Right ventricle myocardium superior (tissue), 1 donor: ENCODE measurements around the gene ABCC1. TPM values are rescaled to one million over a fixed set of nuclear protein-coding genes. Genes with fewer than 3 reads are reported as not detected.
"Not testable (repeated sequence)": the region's sequence is repeated elsewhere in the genome, so short reads cannot be mapped to it uniquely, and the experiment has no call there.

Experiments
- ATAC-seq: fragments of 200-7000 bp; cut with Tn5 transposase; one replicate; pipeline ENCODE4 v1.9.1; 2020; ENCODE audit warnings: mild to moderate bottlenecking; ENCODE audit not compliant: poor library complexity
- DNase-seq: peaks from one replicate; pipeline ENCODE4 v3.0.0-alpha.2; 2020
- intact Hi-C: fragments of 100-400 bp; cut with DNase I; formaldehyde crosslinking; loops from one replicate; pipeline ENCODE4 v1.11.2; 2022
- total RNA-seq: library from RNA; stranded (reverse); fragmentation: NEBNext Ultra II Directional; extraction: Animal tissue kit (Norgen Biotek cat#: 25700); gene quantifications from one replicate; pipeline ENCODE4 v1.2.1, GENCODE V29; 2021
- donor health status: DM: no; HTN: yes; CAD: no; lungs with severe emphysema.

The ABCC1 gene
- total RNA-seq, 1 donor from 2014 or later, result 24.4 TPM

- intact Hi-C loops, result no loop called here
- DNase-seq, result no peak
- ATAC-seq, result no peak
Measured at GRCh38 chr16:15934991-15935390, 14.4 kb upstream of the ABCC1 start.

- intact Hi-C loops, ATAC-seq, DNase-seq: not testable (repeated sequence)
Measured at GRCh38 chr16:15936809-15937208, 12.6 kb upstream of the ABCC1 start.

GRCh38 chr16:15942931-15943690, 6.3 kb upstream of the ABCC1 start:
- DNase-seq, result no peak
- ATAC-seq, result no peak
- intact Hi-C loops, result no loop called here

- ATAC-seq (no peak), DNase-seq (no peak)
- intact Hi-C loops, result loop anchor here (5.0 kb wide), 1 partner anchor 49 kb away; no protein-coding TSS in a partner anchor
Measured at GRCh38 chr16:15946257-15947044, 3.0 kb upstream of the ABCC1 start.

- intact Hi-C loops, result loop anchor here (5.0 kb wide), 1 partner anchor 51 kb away; no protein-coding TSS in a partner anchor
- DNase-seq, result no peak
- no peak for ATAC-seq
Measured at GRCh38 chr16:15947983-15948509, 1.4 kb upstream of the ABCC1 start.

GRCh38 chr16:15948532-15949209, 745 bp upstream of the ABCC1 start:
- no peak for ATAC-seq
- DNase-seq, result no peak
- intact Hi-C loops, result loop anchor here (5.0 kb wide), 1 partner anchor 51 kb away; no protein-coding TSS in a partner anchor

GRCh38 chr16:15950161-15950854, 892 bp downstream of the ABCC1 start:
- intact Hi-C loops, result loop anchor here (5.0 kb wide), 1 partner anchor 62 kb away; no protein-coding TSS in a partner anchor
- DNase-seq (no peak), ATAC-seq (peak; percentile 36)

GRCh38 chr16:15950869-15951268, 1.5 kb downstream of the ABCC1 start:
- ATAC-seq, result no peak
- DNase-seq, result no peak
- intact Hi-C loops, result loop anchor here (5.0 kb wide), 1 partner anchor 61 kb away; no protein-coding TSS in a partner anchor

GRCh38 chr16:15951852-15952251, 2.4 kb downstream of the ABCC1 start:
- intact Hi-C loops, result loop anchor here (5.0 kb wide), 1 partner anchor 60 kb away; no protein-coding TSS in a partner anchor
- no peak for ATAC-seq
- DNase-seq, result no peak

GRCh38 chr16:15952265-15952711, 2.9 kb downstream of the ABCC1 start:
- DNase-seq (no peak), ATAC-seq (peak; percentile 4)
- intact Hi-C loops, result loop anchor here (5.0 kb wide), 1 partner anchor 60 kb away; no protein-coding TSS in a partner anchor

GRCh38 chr16:15953477-15953876, 4.1 kb downstream of the ABCC1 start:
- ATAC-seq, result no peak
- DNase-seq, result no peak
- intact Hi-C loops, result loop anchor here (5.0 kb wide), 1 partner anchor 59 kb away; no protein-coding TSS in a partner anchor

GRCh38 chr16:15953929-15954813, 4.8 kb downstream of the ABCC1 start:
- intact Hi-C loops, result loop anchor here (5.0 kb wide), 1 partner anchor 58 kb away; no protein-coding TSS in a partner anchor
- DNase-seq (no peak), ATAC-seq (no peak)

GRCh38 chr16:15954814-15955151, 5.4 kb downstream of the ABCC1 start:
- DNase-seq (no peak), ATAC-seq (peak; percentile 36)
- intact Hi-C loops, result loop anchor here (5.0 kb wide), 1 partner anchor 58 kb away; no protein-coding TSS in a partner anchor

- DNase-seq, result no peak
- intact Hi-C loops, result no loop called here
- no peak for ATAC-seq
Measured at GRCh38 chr16:15955425-15955824, 6.0 kb downstream of the ABCC1 start.

- DNase-seq, ATAC-seq, intact Hi-C loops: not testable (repeated sequence)
Measured at GRCh38 chr16:15956106-15956505, 6.7 kb downstream of the ABCC1 start.

- DNase-seq, result no peak
- intact Hi-C loops, result no loop called here
- ATAC-seq, result no peak
Measured at GRCh38 chr16:15958703-15959348, 9.4 kb downstream of the ABCC1 start.
